ENCODE data around the gene APH1A. TPM values are rescaled to one million over a fixed set of nuclear protein-coding genes. Genes with fewer than 3 reads are reported as not detected.

APH1A gene
- total and polyA plus RNA-seq, 2 of the 13 experiments (the other 11 are each of a cell fraction or from before 2014, with no cell fraction given): 114 to 130 TPM

GRCh38 chr1:150235852-150236613, 32.8 kb downstream of the APH1A start, which contains the start of gene ANP32E (continued):
- TF ChIP-seq ZNF510 (CRISPR knock-in tag; IDR thresholded peaks at IDR 0.05; ENCODE audit: low read depth) (peak; percentile 86), NCOA5 (CRISPR knock-in tag; IDR thresholded peaks at IDR 0.05) (no peak), ZNF142 (CRISPR knock-in tag; IDR thresholded peaks at IDR 0.05) (no peak), ZNF703 (CRISPR knock-in tag; IDR thresholded peaks at IDR 0.05; ENCODE audit: borderline replicate concordance) (no peak), MZF1 (CRISPR knock-in tag; IDR thresholded peaks at IDR 0.05; ENCODE audit: borderline replicate concordance) (no peak), EP300 (IDR thresholded peaks at IDR 0.05; ENCODE audit: low read depth in 2 of 2, low read length in 2 of 2) (peak in 1 of 2 experiments; percentile 49; a peak in 1 of 4 replicates), EP300 (CRISPR knock-in tag; IDR thresholded peaks at IDR 0.05; ENCODE audit: borderline replicate concordance) (no peak), ZBED4 (CRISPR knock-in tag; IDR thresholded peaks at IDR 0.05; ENCODE audit: borderline replicate concordance) (0 out of 2 replicates have a peak, but pooled peaks have one; percentile 7), ARID4A (CRISPR knock-in tag; IDR thresholded peaks at IDR 0.05; ENCODE audit: borderline replicate concordance) (peak; percentile 88), ZNF879 (CRISPR knock-in tag; IDR thresholded peaks at IDR 0.05) (no peak), HBP1 (CRISPR knock-in tag; IDR thresholded peaks at IDR 0.05; ENCODE audit: low read depth) (peak; percentile 46; the same call in 1 of the 2 replicates), ETV6 (CRISPR knock-in tag; conservative IDR thresholded peaks at IDR 0.05) (no peak; the same call in 1 of the 2 replicates)

Measured in HepG2 (cell line).